GM18870 (cell line): ENCODE results near the gene USP24.
A peak's percentile ranks its signal among the peaks of the same experiment; 100 is the strongest.

Source experiments
- ATAC-seq: cut with Tn5 transposase; IDR thresholded peaks from one replicate; pipeline ENCODE4 v1.9.1; 2021; ENCODE audit warnings: moderate library complexity; ENCODE audit not compliant: unreplicated experiment

The USP24 gene

DNA sequence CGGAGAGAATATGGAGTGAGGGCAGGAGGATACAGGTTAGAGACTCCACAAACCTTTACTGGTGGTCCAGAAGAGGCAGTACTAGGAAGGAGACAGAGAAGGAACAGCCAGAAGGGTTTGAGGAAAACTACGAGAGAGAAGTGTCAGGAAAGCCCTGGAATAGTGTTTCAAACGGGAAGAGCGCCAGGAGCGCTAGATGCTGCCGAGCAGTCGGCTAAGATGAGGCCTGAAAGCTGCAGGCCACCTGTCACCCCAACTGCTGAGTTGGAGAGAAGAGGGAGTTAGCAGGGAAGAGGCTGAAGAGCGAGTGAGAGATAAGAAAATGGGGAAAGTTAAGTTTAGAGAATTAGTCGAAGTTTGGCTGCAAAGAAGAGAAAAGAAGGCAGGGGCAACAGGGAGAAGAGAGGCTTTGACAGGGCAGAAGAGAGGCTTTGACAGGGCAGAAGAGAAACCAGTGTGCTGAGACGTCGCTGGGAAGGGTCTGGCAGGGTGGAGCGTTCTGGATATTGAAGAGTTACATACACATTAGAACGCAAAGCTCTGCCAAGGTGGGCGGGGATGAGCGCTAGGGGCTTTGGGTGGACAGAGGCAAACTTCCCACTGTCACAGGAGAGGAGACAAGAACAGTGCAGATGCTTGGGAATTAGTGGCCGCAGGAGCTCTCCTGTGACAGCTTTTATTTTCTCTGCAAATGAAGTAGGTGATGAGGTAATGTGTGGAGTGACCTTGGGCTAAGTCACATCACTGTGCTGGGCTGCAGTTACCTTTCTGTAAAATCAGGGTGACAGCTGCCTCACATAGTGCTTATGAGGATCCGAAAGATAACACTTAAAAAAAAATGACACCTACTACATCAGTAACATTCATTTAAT lies 144.6 kb downstream of the USP24 start:
- no peak for ATAC-seq

- no peak for ATAC-seq
Measured at GRCh38 chr1:55069280-55069679, 145.9 kb downstream of the USP24 start.

DNA sequence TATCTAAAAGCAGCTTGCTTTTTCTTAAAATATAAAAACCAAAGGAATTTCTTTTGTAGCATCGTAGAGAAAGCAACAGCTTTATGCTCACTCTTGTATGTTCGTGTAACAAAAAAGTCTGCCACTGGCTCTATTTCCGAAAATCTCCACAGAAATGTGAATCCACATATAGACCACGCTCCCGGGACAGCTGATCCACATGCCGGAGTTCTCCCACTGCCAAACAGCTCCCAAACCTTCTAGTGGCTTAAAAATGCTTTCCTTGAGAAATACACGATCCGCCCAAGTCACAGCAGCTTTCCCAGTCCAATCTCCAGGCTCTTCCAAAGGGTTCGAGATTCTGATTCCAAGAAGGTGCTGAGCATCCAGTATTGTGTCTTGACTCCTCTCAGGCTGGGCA lies 146.5 kb downstream of the USP24 start:
- ATAC-seq, result no peak

DNA sequence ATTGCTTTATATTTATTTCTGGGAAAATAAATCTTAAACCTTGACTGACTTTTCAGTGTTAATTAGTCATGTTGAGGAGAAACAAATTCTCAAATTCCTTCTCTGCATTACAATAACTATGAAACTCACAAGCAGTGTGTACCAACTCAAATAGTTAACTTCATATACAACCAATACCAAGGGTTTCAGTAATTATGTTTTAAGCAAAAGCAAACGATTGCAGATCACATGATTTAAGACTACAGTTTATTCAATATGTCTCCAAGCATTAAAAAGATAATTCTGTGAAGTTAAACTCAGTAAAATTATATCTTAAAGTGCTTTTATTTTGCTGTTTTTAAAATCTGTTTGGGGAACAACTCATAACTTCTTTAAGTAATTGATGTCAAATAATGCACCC lies 147.2 kb downstream of the USP24 start:
- no peak for ATAC-seq

GRCh38 chr1:55067022-55067778 lies 148.0 kb downstream of the USP24 start:
- ATAC-seq, result no peak

GRCh38 chr1:55065648-55066047 lies 149.5 kb downstream of the USP24 start:
- no peak for ATAC-seq

GRCh38 chr1:55064861-55065263 lies 150.3 kb downstream of the USP24 start:
- ATAC-seq, result no peak

GRCh38 chr1:55064071-55064581 lies 151.0 kb downstream of the USP24 start:
- ATAC-seq, result no peak

GRCh38 chr1:55063577-55063942 lies 151.6 kb downstream of the USP24 start:
- no peak for ATAC-seq

DNA sequence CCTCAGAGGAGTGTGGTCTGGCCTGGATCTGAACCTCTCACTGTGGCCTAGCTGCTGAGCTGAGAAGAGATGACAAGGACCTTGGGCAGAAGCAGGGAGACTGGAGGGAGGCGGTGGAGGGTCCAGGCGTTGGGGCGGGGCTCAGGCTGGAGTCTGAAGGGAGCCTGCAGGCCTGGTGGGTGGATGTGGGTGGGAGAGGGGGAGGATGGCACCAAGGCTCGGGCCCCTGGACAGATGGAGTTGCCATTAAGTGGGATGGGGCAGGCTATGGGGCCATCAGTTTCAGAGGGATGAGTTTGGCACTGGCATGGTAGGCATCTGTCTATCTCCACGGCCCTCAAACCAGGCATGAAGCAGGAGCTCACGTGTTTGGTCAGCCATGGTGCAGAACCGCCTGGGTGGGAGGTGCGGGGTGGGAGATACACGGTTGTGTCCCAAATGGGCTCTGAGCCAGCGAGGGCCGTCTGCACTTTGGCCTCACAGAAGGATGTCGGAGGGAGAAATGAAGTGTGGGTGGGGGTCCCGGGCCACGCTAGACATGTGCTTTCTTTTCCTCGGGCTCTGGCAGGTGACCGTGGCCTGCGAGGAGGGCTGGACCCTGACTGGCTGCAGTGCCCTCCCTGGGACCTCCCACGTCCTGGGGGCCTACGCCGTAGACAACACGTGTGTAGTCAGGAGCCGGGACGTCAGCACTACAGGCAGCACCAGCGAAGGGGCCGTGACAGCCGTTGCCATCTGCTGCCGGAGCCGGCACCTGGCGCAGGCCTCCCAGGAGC lies 152.2 kb downstream of the USP24 start:
- no peak for ATAC-seq

GRCh38 chr1:55061706-55062321 lies 153.3 kb downstream of the USP24 start:
- ATAC-seq, result no peak

DNA sequence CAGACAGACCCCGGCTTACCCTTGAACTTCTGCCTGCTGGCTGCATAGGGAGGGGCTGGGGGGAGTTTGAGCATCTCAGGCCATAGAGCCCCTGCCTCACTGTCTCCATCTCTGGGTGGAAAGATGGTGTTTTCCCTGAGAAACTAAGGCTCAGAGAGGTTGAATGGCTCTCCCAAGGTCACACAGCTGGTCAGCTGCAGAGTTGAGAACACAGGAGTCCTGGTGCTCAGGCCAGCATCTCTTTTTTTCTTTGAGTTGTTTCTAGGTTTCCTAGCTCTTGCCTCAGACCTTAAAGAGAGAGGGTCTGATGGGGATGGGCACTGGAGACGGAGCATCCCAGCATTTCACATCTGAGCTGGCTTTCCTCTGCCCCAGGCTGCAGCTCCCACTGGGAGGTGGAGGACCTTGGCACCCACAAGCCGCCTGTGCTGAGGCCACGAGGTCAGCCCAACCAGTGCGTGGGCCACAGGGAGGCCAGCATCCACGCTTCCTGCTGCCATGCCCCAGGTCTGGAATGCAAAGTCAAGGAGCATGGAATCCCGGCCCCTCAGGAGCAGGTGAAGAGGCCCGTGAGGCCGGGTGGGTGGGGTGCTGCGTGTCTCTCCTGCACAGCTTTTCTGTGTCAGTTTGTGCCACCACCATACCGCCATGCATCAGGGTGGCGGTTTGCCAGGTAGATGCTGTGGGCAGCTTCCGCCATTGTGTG lies 154.0 kb downstream of the USP24 start:
- ATAC-seq, result no peak

- peak; percentile 55 for ATAC-seq
Measured at GRCh38 chr1:55060133-55060999, 154.8 kb downstream of the USP24 start.

- no peak for ATAC-seq
Measured at GRCh38 chr1:55059302-55060132, 155.6 kb downstream of the USP24 start.

DNA sequence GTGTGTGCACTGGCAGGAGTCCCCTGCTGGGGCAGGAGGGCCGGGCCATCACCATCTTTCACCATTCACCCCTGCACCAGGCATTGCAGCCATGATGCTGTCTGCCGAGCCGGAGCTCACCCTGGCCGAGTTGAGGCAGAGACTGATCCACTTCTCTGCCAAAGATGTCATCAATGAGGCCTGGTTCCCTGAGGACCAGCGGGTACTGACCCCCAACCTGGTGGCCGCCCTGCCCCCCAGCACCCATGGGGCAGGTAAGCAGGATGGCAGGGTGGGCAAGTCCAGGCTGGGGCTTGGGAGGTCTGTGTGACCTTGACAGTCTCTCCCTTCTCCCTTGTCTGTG lies 157.2 kb downstream of the USP24 start:
- ATAC-seq, result no peak

DNA sequence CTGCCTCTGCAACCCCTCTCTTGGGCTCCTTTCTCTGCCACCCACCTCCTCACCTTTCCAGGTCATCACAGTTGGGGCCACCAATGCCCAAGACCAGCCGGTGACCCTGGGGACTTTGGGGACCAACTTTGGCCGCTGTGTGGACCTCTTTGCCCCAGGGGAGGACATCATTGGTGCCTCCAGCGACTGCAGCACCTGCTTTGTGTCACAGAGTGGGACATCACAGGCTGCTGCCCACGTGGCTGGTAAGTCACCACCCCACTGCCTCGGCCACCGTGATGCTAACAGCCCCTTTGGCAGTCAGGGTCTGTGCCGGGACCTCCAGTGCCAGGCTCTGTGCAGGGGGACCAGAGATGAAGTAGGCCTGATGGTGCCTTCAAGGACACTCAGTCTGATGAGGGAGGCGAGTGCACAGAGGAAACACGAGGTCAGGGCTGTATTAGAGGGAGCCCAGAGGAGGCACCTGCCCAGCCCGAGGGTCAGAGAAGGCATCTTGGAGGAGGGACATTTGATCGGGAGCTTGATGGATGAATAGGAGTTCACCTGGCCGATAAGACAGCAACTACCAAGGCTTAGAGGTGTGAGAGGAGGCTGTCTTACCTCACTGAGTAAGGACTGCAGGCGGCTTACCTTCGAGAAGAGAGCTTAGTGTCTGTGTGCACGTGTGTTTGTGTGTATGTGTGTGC lies 157.8 kb downstream of the USP24 start:
- ATAC-seq, result no peak

DNA sequence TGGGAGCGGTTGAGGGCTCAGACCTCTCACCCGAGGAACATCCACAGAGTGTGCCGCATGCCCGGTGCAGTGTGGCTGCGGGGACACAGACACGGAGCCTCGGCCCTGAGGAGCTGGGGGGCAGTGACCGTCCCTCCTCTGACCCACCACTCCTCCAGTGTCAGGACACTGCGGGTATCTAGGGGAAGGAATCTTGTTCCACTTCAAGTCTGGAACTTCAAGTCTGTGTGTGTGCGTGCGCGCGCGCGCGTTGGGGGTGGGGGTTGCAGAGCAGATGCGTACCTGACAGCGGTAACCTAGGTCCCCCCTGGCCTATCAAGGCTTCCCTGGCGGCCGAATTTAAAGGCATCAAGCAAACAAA lies 158.6 kb downstream of the USP24 start:
- ATAC-seq, result no peak
